HG02588 (cell line): Measurements from ENCODE around the gene UBE2E2.
A peak's percentile ranks its signal among the peaks of the same experiment; 100 is the strongest.

ENCODE experiments used
- ATAC-seq: cut with Tn5 transposase; IDR thresholded peaks from one replicate; pipeline ENCODE4 v1.9.1; 2021; ENCODE audit warnings: mild to moderate bottlenecking, moderate library complexity; ENCODE audit not compliant: unreplicated experiment

UBE2E2 gene

GRCh38 chr3:23501201-23501802 is 298.2 kb downstream of the UBE2E2 start:
- no peak for ATAC-seq

- no peak for ATAC-seq
These were observed 305.3 kb downstream of the UBE2E2 start for GRCh38 chr3:23508464-23508863.

DNA sequence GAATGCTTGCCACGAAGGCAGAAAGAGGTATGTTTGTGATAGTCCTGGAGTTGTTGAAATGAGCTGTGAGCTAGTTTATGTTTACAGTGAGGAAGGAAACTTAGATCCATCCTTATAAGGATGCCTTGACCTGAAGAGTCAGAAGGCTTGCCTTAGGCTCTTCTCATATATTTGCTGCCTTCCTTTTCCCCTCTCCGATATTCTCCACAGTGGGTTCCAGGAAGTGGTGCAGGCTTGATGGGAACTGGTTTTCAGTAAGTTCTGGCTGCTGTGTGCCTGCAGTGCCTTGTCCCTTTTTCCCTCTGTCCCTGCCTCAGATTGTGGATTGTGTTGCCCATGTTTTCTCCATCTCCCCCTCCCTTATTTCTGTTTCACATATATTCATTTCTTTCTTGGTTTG is 315.3 kb downstream of the UBE2E2 start:
- no peak for ATAC-seq

DNA sequence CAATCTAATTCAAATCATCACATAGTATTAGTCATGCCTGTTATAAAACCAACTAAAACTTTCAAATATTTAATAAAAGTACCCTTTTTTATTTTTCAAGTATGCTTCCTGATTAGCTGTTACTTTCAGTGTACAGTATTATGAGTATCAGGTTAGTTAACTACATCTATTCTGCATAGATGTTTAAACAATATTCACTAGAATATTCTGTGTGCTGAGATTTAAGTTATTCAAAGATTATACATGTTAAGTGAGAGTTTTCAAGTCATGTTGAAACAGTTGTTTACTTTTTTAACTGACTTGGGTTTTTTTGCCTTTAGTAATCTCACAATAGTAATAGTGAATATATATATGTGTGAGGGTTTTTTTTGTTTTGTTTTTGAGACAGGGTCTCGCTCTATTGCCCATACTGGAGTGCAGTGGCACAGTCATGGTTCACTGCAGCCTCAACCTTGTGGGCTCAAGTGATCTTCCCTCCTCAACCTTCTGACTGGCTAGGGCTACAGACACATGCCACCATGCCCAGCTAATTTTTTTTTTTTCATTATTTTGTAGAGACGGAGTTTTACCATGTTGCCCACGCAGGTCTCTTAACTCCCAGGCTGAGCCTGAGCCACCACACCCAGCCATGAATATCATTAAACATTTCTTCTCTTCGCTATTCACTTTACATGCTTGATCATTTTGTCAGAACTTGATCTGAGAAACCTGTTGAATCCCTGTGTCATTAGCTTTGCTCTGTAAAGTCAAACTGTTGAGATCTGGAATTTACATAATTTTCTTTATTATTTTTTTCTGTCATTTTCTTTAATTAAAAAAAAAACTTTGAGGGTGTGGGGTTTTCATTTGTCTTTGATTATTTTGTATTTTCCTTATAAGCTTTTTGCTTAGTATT is 316.4 kb downstream of the UBE2E2 start:
- peak; percentile 84 for ATAC-seq

DNA sequence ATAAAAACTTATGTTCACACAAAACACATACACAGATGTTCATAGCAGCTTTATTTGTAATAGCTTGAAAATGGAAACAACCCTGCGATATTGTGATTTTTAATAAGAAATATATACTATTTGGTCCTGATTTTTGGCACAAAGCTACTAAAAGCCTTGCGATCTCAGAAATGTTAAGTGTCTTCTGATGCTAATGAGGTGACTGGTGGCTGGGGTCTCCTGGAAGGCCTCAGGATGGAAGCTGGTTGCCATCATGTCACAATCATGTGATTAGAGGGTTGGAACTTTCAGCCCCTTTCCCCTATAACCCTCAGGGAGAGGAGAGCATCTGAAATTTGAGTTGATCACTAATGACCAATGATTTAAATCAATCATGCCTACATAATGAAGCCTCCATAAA is 324.2 kb downstream of the UBE2E2 start:
- no peak for ATAC-seq

DNA sequence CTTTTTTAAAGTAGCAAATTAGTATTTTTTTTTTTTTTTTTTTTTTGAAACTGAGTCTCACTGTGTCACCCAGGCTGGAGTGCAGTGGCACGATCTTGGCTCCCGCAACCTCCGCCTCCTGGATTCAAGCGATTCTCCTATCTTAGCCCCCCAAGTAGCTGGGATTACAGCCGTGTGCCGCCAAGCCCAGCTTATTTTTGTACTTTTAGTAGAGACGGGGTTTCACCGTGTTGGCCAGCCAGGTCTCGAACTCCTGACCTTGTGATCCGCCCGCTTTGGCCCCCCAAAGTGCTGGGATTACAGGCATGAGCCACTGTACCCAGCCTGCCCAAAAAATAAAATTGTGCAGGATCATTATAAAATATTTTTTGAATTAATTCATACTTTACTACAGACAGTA is 330.5 kb downstream of the UBE2E2 start:
- ATAC-seq, result no peak

DNA sequence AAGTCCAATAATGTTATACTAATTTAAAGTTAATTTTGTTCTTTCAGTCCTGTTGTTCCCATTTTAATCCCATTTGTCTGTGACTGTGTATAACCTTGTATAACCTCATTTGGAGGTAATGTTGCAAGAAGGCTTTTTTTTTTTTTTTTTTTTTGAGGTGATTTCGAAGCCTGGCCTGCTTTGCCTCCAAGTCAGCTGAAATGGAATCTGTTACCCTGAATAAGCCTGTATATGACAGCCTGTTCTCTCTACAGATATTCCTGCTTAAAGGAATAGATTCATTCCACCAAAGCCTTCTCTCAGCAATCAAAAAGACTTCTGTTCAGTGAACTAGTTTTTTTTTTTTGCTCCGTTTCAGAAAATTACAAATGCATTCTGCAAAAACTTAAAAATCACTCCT is 330.9 kb downstream of the UBE2E2 start:
- ATAC-seq, result no peak

GRCh38 chr3:23537101-23537551 is 334.0 kb downstream of the UBE2E2 start:
- no peak for ATAC-seq

DNA sequence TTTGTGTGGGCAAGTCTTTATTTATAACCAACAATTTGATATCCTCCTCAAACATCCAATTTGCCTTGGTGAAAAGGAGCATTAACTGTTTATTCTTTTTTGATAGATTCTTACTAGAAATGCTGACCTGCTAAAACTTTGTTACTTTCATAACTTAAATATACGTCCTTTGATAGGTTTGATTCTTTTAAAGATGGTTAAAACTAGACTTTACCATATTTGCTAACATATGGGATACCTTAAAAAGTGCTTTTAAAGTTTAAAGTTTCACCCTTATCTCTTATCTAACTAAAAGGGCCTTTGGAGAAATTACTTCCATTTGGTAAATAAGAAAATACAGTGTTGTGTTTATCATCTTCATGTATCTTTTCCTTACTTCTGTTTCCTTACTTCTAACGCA is 336.1 kb downstream of the UBE2E2 start:
- ATAC-seq, result no peak

DNA sequence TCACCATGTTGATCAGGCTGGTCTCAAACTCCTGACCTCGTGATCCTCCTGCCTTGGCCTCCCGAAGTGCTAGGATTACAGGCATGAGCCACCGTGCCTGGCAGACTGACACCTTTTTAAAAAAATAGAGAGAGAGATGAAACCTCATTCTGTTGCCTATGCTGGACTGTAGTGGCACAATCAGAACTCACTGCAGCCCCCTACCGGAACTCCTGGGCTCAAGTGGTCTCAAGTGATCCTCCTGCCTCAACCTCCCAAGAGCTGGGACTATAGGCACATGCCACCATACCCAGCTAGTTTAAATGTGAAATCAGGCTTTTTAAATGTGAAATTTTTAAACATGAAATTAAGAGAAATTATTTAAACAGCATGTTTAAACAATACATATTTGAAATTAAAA is 337.5 kb downstream of the UBE2E2 start:
- ATAC-seq, result no peak

GRCh38 chr3:23542079-23542478 is 339.0 kb downstream of the UBE2E2 start:
- no peak for ATAC-seq

DNA sequence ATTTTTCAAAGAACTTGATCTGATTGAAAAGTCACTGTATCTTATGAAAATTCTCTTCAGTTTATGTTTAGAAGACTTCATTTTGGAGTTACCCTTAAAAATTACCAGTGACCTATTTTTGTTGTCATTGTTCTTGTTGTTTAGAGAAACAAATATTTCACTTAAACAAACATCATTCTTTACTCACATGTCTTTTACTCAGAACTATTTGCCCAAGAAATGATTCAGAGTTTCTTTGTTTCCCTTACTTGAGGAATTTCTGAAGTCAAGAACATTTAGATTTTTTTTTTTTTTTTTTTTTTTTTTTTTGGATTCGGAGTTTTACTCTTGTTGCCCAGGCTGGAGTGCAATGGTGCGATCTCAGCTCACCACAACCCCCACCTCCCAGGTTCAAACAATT is 343.1 kb downstream of the UBE2E2 start:
- ATAC-seq, result no peak

DNA sequence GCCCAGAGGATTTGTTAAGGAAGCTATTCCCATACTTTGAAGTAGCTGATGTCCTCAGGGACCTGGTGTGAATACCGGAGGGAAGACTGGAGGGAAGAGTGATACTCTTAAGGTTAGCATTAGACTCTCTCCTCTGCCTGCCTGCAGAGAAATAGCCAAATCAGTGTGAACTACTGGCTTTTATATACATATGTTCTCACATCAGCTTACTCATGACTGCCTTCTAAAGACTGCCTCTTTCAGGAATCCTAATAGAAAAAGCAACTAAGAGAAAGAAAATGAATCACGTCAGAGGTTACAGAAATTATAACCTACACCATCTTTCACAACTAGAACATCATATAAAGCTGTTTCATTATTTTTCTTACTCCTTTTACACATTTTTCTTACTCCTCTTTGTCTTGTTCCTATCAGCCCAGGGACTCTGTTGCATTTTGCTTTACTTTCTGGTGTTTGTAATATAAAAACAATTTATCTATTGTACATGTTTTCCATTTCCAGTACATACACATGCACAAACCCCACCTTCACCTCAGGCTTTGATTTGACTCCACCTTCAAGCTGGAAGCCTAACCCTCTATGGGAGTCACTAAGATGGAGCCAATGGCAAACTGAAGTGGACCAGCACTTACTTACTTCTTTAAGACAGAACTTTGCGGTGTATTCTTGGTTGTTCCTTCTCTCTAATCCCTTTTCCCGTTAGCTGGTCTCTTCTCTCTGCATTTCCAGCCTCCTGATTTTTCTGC is 345.0 kb downstream of the UBE2E2 start:
- no peak for ATAC-seq

DNA sequence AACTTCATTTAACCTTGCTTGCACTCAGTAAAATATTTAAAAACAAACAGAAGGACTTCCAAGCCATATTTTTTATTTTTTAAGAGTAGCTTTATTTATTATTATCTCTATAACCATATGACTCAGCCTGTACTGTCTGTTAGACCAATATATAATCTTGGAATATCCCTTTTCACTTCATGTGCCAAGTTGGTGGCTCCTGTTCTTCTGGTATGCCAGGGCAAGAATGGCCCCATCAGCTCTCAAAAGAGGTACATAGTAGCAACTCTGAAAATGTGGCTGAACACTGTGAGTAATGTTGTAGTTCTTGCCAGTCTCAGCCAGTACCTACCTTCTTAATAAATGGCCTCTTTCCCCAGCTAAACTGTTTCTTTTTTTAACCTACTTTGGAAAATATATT is 345.6 kb downstream of the UBE2E2 start:
- ATAC-seq, result no peak

DNA sequence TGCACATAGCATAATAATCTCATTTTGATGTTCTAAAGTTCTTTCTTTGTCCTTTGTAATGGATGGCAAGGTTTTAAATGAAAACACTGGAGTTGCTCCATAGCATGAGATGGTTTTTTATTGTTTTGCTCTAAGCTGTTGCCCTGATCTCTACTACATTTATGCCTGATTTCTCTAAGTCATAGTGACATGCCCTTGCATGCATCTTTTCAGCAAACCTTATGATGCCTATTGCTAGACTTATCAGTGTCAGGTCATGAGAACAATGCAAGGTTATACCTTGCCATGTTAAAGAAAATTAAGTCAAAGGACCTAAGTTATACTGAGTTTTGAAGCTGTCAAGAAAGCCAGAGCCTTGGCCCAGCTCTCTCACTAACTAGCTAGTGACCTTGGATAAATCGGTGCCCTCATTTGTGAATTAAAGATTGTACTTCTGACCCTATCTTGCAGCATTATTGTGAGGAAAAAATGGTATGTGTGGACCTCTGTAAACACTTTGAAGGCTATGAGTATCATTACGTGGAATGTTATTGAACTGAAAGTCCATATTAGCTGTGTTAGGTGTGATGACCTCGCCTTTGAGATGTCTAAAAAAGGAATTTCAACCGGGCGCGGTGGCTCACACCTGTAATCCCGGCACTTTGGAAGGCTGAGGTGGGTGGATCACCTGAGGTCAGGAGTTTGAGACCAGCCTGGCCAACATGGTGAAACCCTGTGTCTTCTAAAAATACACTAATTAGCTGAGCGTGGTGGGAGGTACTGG is 346.2 kb downstream of the UBE2E2 start:
- no peak for ATAC-seq

DNA sequence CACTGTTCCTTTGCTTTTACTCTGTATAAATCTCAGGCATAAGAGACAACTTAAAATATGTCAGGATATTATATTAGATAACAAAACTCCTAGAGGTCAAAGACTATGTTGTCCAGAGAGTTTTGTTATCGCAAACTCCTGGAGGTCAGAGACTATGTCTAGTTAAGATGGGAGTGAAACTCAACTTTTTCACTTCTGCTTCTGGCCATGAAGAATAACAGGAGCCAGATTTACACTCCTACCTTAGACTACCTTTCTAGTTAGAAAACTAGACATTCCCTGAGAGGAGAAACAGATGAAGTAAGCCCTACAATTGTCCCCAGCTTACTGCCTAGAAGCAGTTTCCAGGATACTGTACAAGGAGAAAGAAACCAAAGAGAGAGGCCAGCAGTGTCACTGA is 347.3 kb downstream of the UBE2E2 start:
- peak; percentile 89 for ATAC-seq

- ATAC-seq, result no peak
These were observed 349.4 kb downstream of the UBE2E2 start for GRCh38 chr3:23552506-23552905.

- ATAC-seq, result no peak
These were observed 350.2 kb downstream of the UBE2E2 start for GRCh38 chr3:23553353-23553752.

DNA sequence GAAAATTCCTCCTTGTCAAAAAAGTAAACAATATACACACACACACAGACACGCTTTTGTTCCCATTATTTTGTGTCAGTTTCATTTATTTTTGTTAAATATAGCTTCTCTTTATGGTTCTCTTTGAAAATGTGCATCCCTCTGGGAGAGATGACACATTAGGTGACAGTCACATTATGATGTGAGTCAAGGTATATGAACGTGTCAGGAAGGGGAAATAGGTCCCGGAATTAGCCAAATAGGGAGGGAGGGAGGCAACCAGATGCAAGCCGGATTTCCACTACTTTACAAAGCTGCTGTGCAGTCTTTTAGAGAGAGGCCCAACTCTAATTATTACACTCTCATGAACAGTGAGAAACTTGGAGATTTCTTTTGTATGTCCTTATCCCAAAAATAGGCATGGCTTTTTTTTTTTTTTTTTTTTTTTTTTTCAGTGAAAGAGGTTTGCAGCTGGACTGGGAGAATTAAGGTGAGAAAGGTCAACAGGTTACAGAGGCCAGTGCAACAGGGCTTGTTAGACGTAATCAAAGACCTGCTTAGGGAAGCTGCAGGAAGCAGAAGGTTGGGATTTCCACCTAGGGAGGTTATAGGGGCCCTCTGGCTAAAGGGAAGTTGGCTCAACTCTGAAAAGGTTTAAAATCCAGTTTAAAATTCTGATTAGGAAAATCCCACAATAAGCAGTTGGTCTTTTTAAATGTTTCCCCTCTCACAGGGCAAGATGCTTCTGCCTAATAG is 362.1 kb downstream of the UBE2E2 start:
- no peak for ATAC-seq

GRCh38 chr3:23566499-23566898 is 363.4 kb downstream of the UBE2E2 start:
- ATAC-seq, result no peak
